GM12878 (cell line): ENCODE data around the gene PKD1L1.

Experiments
- BHLHE40 ChIP-seq, 2 experiments: fragments of 450-650 bp in 1 of 2; IDR thresholded peaks; 2 replicates each; pipeline ENCODE4 v1.6.1; 2011 to 2017; ENCODE audit warnings: low read depth in 2 of 2, borderline replicate concordance in 1 of 2, improper control_type of control experiment in 1 of 2, low read length in 1 of 2, mild to moderate bottlenecking in 1 of 2
- CBX3 ChIP-seq: fragments of 200-600 bp; sonication (generic); IDR thresholded peaks from 2 replicates; pipeline ENCODE4 v1.6.1; 2016; ENCODE audit warnings: low read depth, borderline replicate concordance
- CEBPB ChIP-seq, 2 experiments: fragments of 150-350 bp in 1 of 2; IDR thresholded peaks; 2 replicates each; pipeline ENCODE4 v1.6.1; 2012 to 2014; ENCODE audit warnings: low read depth in 2 of 2, low read length in 2 of 2, borderline replicate concordance in 1 of 2, inconsistent platforms in 1 of 2
- CREB1 ChIP-seq: IDR thresholded peaks from 2 replicates; pipeline ENCODE4 v1.6.1; 2012; ENCODE audit warnings: low read depth, mild to moderate bottlenecking, inconsistent platforms
- EGR1 ChIP-seq, 2 experiments: IDR thresholded peaks; 1 replicate in 1 of 2; 2 replicates in 1 of 2; pipeline ENCODE4 v1.6.1; 2011 to 2012; ENCODE audit warnings: low read depth in 2 of 2, low read length in 2 of 2, borderline replicate concordance in 1 of 2, mild to moderate bottlenecking in 1 of 2, moderate library complexity in 1 of 2
- EZH2 ChIP-seq: IDR thresholded peaks from 2 replicates; pipeline ENCODE4 v1.6.1; 2012; ENCODE audit warnings: low read depth, mild to moderate bottlenecking, control low read depth, inconsistent platforms, low read length, borderline replicate concordance; ENCODE audit not compliant: control insufficient read depth
- POLR2AphosphoS5 ChIP-seq: IDR thresholded peaks from 2 replicates; pipeline ENCODE4 v1.6.1; 2011; ENCODE audit warnings: mild to moderate bottlenecking, low read length, inconsistent platforms
- RAD21 ChIP-seq: IDR thresholded peaks from 2 replicates; pipeline ENCODE4 v1.6.1; 2011; ENCODE audit warnings: mild to moderate bottlenecking, low read depth, low read length, moderate library complexity; ENCODE audit not compliant: insufficient read depth
- YY1 ChIP-seq: IDR thresholded peaks from 2 replicates; pipeline ENCODE4 v1.6.1; 2011; ENCODE audit warnings: low read depth, mild to moderate bottlenecking, low read length
- ZNF24 ChIP-seq: fragments of 450-650 bp; IDR thresholded peaks from 2 replicates; pipeline ENCODE4 v1.6.1; 2017; ENCODE audit warnings: antibody characterized with exemption, mild to moderate bottlenecking
- ZNF274 ChIP-seq: IDR thresholded peaks from one replicate; pipeline ENCODE4 v1.8.0; 2011; ENCODE audit not compliant: insufficient read length, insufficient read depth
- TF ChIP-seq, protein P1 (sequence below), 3 experiments: IDR thresholded peaks in 2 of 3; conservative IDR thresholded peaks in 1 of 3; 2 replicates each; pipeline ENCODE4 v1.5.1; 2011; ENCODE audit warnings: low read depth in 3 of 3, low read length in 3 of 3, mild to moderate bottlenecking in 3 of 3, control low read depth in 2 of 3, moderate library complexity in 2 of 3, inconsistent platforms in 1 of 3, mixed read lengths in 1 of 3; ENCODE audit not compliant: control insufficient read depth in 2 of 3, insufficient read depth in 1 of 3; ENCODE audit errors: extremely low read depth in 1 of 3
- TF ChIP-seq, protein P2 (sequence below): fragments of 450-650 bp; IDR thresholded peaks from 2 replicates; pipeline ENCODE4 v1.6.1; 2017; ENCODE audit warnings: mild to moderate bottlenecking

DNA sequence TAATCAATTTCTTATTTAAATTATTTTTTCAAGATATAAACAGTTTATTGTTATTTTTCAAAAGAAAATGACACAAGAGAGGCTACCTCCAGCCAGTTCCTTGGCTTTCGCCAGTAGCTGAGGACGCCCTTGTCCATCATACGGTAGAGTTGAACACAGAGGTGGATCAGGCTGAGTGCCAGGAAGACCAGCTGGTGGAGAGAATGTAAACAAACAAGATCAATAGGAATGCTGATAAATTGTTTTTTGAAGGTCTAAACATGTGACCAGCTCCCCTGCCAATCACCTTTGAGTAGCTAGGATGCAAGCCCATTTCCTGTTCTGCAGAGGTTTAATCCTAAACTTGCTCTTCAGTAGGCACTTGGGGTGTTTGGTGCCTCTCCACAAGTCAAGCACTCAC lies 138.9 kb downstream of the PKD1L1 start:
- TF ChIP-seq, protein P1, sequence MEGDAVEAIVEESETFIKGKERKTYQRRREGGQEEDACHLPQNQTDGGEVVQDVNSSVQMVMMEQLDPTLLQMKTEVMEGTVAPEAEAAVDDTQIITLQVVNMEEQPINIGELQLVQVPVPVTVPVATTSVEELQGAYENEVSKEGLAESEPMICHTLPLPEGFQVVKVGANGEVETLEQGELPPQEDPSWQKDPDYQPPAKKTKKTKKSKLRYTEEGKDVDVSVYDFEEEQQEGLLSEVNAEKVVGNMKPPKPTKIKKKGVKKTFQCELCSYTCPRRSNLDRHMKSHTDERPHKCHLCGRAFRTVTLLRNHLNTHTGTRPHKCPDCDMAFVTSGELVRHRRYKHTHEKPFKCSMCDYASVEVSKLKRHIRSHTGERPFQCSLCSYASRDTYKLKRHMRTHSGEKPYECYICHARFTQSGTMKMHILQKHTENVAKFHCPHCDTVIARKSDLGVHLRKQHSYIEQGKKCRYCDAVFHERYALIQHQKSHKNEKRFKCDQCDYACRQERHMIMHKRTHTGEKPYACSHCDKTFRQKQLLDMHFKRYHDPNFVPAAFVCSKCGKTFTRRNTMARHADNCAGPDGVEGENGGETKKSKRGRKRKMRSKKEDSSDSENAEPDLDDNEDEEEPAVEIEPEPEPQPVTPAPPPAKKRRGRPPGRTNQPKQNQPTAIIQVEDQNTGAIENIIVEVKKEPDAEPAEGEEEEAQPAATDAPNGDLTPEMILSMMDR (IDR thresholded peaks at IDR 0.05 in 2 of 3, conservative IDR thresholded peaks at IDR 0.05 in 1 of 3; ENCODE audit: control insufficient read depth in 2 of 3, extremely low read depth in 1 of 3, insufficient read depth in 1 of 3, low read depth in 3 of 3, low read length in 3 of 3), result no peak
- TF ChIP-seq CEBPB (IDR thresholded peaks at IDR 0.05; ENCODE audit: borderline replicate concordance in 1 of 2, low read depth in 2 of 2, low read length in 2 of 2), result no peak
- TF ChIP-seq POLR2AphosphoS5, result no peak
- no peak for TF ChIP-seq EZH2
- no peak for TF ChIP-seq ZNF24
- TF ChIP-seq CBX3, result no peak
- TF ChIP-seq BHLHE40 (IDR thresholded peaks at IDR 0.05; ENCODE audit: borderline replicate concordance in 1 of 2, low read depth in 2 of 2, low read length in 1 of 2), result no peak
- TF ChIP-seq ZNF274, result no peak
- TF ChIP-seq YY1, result no peak
- TF ChIP-seq EGR1 (IDR thresholded peaks at IDR 0.05; ENCODE audit: borderline replicate concordance in 1 of 2, low read depth in 2 of 2, low read length in 2 of 2), result no peak
- no peak for TF ChIP-seq CREB1
- no peak for TF ChIP-seq RAD21
- TF ChIP-seq, protein P2, sequence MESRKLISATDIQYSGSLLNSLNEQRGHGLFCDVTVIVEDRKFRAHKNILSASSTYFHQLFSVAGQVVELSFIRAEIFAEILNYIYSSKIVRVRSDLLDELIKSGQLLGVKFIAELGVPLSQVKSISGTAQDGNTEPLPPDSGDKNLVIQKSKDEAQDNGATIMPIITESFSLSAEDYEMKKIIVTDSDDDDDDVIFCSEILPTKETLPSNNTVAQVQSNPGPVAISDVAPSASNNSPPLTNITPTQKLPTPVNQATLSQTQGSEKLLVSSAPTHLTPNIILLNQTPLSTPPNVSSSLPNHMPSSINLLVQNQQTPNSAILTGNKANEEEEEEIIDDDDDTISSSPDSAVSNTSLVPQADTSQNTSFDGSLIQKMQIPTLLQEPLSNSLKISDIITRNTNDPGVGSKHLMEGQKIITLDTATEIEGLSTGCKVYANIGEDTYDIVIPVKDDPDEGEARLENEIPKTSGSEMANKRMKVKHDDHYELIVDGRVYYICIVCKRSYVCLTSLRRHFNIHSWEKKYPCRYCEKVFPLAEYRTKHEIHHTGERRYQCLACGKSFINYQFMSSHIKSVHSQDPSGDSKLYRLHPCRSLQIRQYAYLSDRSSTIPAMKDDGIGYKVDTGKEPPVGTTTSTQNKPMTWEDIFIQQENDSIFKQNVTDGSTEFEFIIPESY, result no peak
